GM12865 (cell line): ENCODE measurements around the gene LPIN1.

Source experiments
- DNase-seq: peaks from one replicate; pipeline ENCODE4 v3.0.0; 2010; ENCODE audit warnings: low read depth
- H3K4me3 ChIP-seq: 2 replicates; pipeline ENCODE4 v1.5.1; 2011; ENCODE audit warnings: mild to moderate bottlenecking, low read depth, low read length, control low read depth
- TF ChIP-seq, protein P1 (sequence below): IDR thresholded peaks from 2 replicates; pipeline ENCODE4 v1.5.1; 2011; ENCODE audit warnings: low read length, control low read depth, low read depth, inconsistent platforms; ENCODE audit not compliant: insufficient read depth; ENCODE audit errors: missing control alignments

LPIN1 gene

DNA sequence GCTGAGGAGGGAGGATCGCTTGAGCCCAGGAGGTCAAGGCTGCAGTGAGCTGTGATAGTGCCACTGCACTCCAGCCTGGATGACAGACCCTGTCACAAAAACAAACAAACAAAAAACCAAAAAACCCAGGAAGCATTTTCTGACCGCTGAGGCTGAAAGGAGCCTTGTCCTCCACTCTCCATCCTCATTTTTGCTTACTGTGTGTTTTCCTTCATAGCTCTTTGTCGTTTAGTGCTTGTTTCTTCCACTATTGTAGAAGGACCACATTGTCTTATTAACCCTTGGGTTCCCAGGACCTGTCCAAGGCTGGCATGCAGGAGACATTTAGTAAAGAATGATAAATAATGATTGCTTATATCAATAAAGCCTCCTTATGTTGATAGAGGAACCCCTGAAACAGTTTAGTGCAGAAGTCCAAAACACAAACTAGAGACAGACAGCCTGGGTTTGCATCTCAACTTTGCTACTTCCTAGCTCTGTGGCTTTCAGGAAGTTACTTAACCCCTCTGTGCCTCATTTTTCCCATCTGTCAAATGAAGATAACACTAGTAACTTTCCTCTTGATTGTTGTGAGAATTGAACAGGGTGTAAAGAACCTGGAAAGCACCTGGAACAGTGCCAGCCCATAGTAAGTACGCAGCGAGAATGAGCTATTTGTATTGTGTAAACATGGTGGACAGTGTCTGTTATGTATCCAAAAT is 126.0 kb downstream of the LPIN1 start:
- TF ChIP-seq, protein P1, sequence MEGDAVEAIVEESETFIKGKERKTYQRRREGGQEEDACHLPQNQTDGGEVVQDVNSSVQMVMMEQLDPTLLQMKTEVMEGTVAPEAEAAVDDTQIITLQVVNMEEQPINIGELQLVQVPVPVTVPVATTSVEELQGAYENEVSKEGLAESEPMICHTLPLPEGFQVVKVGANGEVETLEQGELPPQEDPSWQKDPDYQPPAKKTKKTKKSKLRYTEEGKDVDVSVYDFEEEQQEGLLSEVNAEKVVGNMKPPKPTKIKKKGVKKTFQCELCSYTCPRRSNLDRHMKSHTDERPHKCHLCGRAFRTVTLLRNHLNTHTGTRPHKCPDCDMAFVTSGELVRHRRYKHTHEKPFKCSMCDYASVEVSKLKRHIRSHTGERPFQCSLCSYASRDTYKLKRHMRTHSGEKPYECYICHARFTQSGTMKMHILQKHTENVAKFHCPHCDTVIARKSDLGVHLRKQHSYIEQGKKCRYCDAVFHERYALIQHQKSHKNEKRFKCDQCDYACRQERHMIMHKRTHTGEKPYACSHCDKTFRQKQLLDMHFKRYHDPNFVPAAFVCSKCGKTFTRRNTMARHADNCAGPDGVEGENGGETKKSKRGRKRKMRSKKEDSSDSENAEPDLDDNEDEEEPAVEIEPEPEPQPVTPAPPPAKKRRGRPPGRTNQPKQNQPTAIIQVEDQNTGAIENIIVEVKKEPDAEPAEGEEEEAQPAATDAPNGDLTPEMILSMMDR, result no peak
- no peak overlapping the region for H3K4me3 ChIP-seq
- peak; percentile 72 for DNase-seq

DNA sequence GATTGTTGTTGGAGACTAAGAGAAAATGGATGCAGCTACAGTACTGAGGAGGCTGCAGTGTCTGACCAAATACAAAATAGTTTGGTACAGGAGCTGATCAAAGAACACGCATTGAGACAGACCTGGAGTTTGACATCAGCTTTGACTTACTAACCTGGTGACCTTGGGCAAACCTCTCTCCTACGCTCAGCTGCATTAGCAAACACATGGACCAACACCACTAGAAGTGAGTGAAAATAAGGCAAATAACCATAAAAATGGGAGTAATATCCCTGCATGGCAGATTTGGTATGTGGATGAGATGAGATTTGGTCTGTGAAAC is 126.5 kb downstream of the LPIN1 start:
- no peak for DNase-seq
- TF ChIP-seq, protein P1, result no peak

DNA sequence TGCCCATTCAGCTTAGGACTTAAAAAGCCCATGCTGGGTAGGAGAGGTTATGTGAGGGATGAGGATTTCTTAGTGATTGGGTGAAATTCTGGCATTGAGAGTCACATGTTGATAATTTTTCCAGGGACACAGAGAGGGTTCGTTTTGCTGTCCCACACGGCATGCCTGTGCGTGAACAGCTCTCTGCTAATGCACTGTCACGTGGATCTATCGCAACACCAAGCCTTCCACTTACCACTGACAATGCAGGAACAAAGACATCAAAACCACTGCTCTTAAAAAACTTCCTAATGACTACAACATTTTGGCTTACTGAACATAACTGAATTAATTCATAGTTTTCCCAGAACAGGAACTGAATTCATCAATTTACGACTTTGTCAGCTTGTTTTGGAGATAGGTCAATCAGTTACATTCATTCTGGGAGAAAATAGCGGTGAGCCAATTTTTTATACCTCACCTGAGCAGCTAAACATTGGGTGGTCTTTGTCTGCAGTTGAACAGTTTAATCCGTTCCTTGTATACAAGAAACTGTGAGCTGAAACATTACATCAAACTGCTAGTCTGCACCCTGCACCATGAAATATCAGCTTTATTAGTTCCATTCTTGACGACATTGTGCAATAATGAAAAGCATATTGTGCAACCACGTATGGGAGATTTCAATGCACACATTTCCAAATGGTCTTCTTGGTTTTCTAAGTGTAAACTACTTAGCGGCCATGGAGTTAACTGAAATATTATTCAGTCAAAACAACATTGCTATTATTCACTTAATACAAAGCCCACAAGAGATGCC is 127.1 kb downstream of the LPIN1 start:
- no peak overlapping the region for H3K4me3 ChIP-seq
- TF ChIP-seq, protein P1, result no peak
- DNase-seq, result no peak

More for the DNA sequence above, 126.5 kb downstream of the LPIN1 start:
- H3K4me3 ChIP-seq, result no peak overlapping the region

DNA sequence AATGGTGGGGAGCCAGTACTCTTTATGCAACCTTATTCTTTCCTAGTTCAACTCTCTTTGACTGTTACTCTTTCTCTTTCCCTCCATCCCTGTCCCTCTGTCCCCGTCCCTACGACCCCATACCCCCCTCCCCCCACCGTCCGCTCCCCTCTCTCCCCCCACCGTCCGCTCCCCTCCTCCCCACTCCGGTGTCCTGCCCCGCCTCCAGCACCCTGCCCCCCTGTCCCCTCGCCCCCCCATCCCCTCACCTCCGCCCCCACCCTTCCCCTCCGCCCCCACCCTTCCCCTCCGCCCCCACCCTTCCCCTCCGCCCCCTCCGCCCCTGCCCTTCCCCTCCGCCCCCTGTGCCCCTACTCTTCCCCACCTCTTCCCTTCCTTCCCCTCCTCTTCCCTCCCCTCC is 128.4 kb downstream of the LPIN1 start:
- no peak overlapping the region for H3K4me3 ChIP-seq
- TF ChIP-seq, protein P1, result no peak

DNA sequence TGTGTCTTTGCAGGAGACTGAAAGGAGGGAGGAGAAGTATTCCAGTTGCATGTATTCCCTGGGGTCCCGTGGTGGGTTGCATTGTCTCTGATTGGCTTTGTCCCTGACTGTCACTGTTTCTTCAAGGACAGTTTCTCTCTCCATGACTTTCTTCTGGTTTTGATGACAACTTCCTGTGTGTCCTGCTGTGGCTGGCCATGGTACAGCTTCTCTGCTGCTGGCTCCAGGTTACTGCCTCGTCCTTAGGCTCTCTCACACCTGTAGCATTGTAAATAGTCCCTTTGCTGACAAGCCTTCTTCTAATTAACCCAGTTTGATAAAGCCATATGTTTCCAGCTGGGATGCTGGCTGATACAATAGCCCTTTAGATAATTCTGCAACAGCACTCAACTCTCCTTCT is 129.0 kb downstream of the LPIN1 start:
- H3K4me3 ChIP-seq, result no peak overlapping the region
- TF ChIP-seq, protein P1, result no peak
- no peak for DNase-seq

More for the DNA sequence above, 128.4 kb downstream of the LPIN1 start:
- no peak for DNase-seq

DNA sequence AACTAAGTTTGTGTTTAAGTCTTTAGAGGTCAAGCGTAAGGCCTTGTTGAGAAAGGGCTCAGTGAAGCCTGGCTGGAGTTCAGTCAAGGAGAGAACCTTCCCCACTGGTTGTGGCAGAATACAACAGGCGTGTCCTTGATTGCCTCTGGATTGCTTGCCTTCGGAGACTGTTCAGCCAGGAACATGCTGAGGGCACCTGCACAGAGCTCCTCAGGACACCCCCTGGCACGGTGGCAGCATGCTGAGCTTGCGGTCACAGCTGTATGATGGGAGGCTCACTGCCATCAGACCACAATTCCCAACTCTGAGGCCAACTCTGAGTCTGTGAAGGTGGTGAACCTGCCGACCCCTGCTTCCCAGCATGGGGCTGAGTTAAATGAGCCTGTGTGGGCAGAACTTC is 130.0 kb downstream of the LPIN1 start:
- DNase-seq, result no peak
- TF ChIP-seq, protein P1, result no peak
- no peak overlapping the region for H3K4me3 ChIP-seq
